HUES64 (cell line): ENCODE results near the gene KPNA3.

Experiments
- H3K27ac ChIP-seq: 2 replicates; pipeline ENCODE4 v1.7.0; 2013; ENCODE audit warnings: low read depth, low read length, inconsistent platforms
- H3K27me3 ChIP-seq: 2 replicates; pipeline ENCODE4 v1.6.1; 2013; ENCODE audit warnings: mild to moderate bottlenecking, low read length; ENCODE audit not compliant: insufficient read depth
- H3K36me3 ChIP-seq: 2 replicates; pipeline ENCODE4 v1.6.1; 2013; ENCODE audit warnings: mild to moderate bottlenecking, low read length; ENCODE audit not compliant: insufficient read depth
- H3K4me1 ChIP-seq: 2 replicates; pipeline ENCODE4 v1.6.1; 2013; ENCODE audit warnings: mild to moderate bottlenecking, low read length, moderate library complexity; ENCODE audit not compliant: insufficient read depth
- H3K4me3 ChIP-seq: 2 replicates; pipeline ENCODE4 v1.5.1; 2013; ENCODE audit warnings: mild to moderate bottlenecking, low read length, moderate library complexity
- H3K9ac ChIP-seq: 2 replicates; pipeline ENCODE4 v1.6.1; 2013; ENCODE audit warnings: mild to moderate bottlenecking, low read depth, low read length
- H3K9me3 ChIP-seq: 2 replicates; pipeline ENCODE4 v1.6.1; 2013; ENCODE audit warnings: low read depth, low read length; ENCODE audit not compliant: insufficient read depth
- WGBS: fragments of 150-250, 120-280 bp; methylation state at CpG from one replicate; pipeline ENCODE4 v1.1.7; 2013; ENCODE audit warnings: missing lambda C conversion rate; 5-methylcytosine and 5-hydroxymethylcytosine counted together

The KPNA3 gene

GRCh38 chr13:49670828-49671227, 121.7 kb downstream of the KPNA3 start:
- Histone ChIP-seq H3K36me3 (peaks cover 33% of the 10 kb centered on the region), H3K4me3 (no peak overlapping the region), H3K27me3 (no peaks in the 10 kb centered on the region), H3K4me1 (peaks cover 8% of the 10 kb centered on the region; the same call in 1 of the 2 replicates), H3K27ac (no peak overlapping the region), H3K9ac (no peak overlapping the region), H3K9me3 (no peaks in the 10 kb centered on the region)
- WGBS = 89% methylated on average over 5 of the region's 5 CpGs

- Histone ChIP-seq H3K4me1 (peaks cover 8% of the 10 kb centered on the region), H3K27me3 (no peaks in the 10 kb centered on the region), H3K4me3 (no peak overlapping the region), H3K36me3 (peaks cover 28% of the 10 kb centered on the region), H3K9me3 (no peaks in the 10 kb centered on the region), H3K27ac (no peak overlapping the region), H3K9ac (no peak overlapping the region)
- WGBS = 55% methylated on average over 4 of the region's 5 CpGs
These were observed 122.7 kb downstream of the KPNA3 start for GRCh38 chr13:49669735-49670309.

GRCh38 chr13:49667773-49668172, 124.7 kb downstream of the KPNA3 start:
- no peaks in the 10 kb centered on the region for H3K27me3 ChIP-seq
- H3K36me3 ChIP-seq = peaks cover 33% of the 10 kb centered on the region
- H3K9ac ChIP-seq = no peak overlapping the region
- WGBS = 91% methylated on average over 2 of the region's 2 CpGs
- no peaks in the 10 kb centered on the region for H3K9me3 ChIP-seq
- H3K4me1 ChIP-seq = peaks cover 8% of the 10 kb centered on the region
- H3K4me3 ChIP-seq = no peak overlapping the region
- H3K27ac ChIP-seq = no peak overlapping the region

- peaks cover 65% of the 10 kb centered on the region for H3K36me3 ChIP-seq
- 55% methylated on average over 3 of the region's 4 CpGs for WGBS
- no peak overlapping the region for H3K4me3 ChIP-seq
- H3K4me1 ChIP-seq = no peaks in the 10 kb centered on the region; the same call in 1 of the 2 replicates
- H3K27me3 ChIP-seq = no peaks in the 10 kb centered on the region
- H3K9me3 ChIP-seq = no peaks in the 10 kb centered on the region
- no peak overlapping the region for H3K9ac ChIP-seq
- H3K27ac ChIP-seq = no peak overlapping the region
These were observed 127.9 kb downstream of the KPNA3 start for GRCh38 chr13:49664606-49665005.

- Histone ChIP-seq H3K36me3 (peaks cover 33% of the 10 kb centered on the region), H3K27ac (no peak overlapping the region), H3K9ac (no peak overlapping the region), H3K9me3 (no peaks in the 10 kb centered on the region), H3K4me3 (no peak overlapping the region), H3K27me3 (no peaks in the 10 kb centered on the region), H3K4me1 (peaks cover 3% of the 10 kb centered on the region; the same call in 1 of the 2 replicates)
- WGBS = 86% methylated on average over 9 of the region's 9 CpGs
These were observed 135.2 kb downstream of the KPNA3 start for GRCh38 chr13:49657241-49657641.

GRCh38 chr13:49655906-49656305, 136.6 kb downstream of the KPNA3 start:
- Histone ChIP-seq H3K4me3 (no peak overlapping the region), H3K27ac (no peak overlapping the region), H3K27me3 (no peaks in the 10 kb centered on the region), H3K36me3 (peaks cover 19% of the 10 kb centered on the region), H3K9ac (no peak overlapping the region), H3K4me1 (peaks cover 3% of the 10 kb centered on the region; the same call in 1 of the 2 replicates), H3K9me3 (no peaks in the 10 kb centered on the region)
- WGBS = 89% methylated on average over 3 of the region's 3 CpGs

GRCh38 chr13:49654011-49654410, 138.5 kb downstream of the KPNA3 start:
- Histone ChIP-seq H3K9ac (no peak overlapping the region), H3K27me3 (no peaks in the 10 kb centered on the region), H3K36me3 (0 out of 2 replicates have a peak, but pooled peaks cover under 1% of the 10 kb centered on the region), H3K27ac (no peak overlapping the region), H3K4me3 (no peak overlapping the region), H3K4me1 (peaks cover 3% of the 10 kb centered on the region; the same call in 1 of the 2 replicates), H3K9me3 (no peaks in the 10 kb centered on the region)
- WGBS = 98% methylated on average over 3 of the region's 3 CpGs

- no peaks in the 10 kb centered on the region for H3K27me3 ChIP-seq
- H3K4me1 ChIP-seq = peaks cover 3% of the 10 kb centered on the region; the same call in 1 of the 2 replicates
- no peak overlapping the region for H3K9ac ChIP-seq
- no peaks in the 10 kb centered on the region for H3K9me3 ChIP-seq
- H3K27ac ChIP-seq = no peak overlapping the region
- H3K36me3 ChIP-seq = no peaks in the 10 kb centered on the region
- no peak overlapping the region for H3K4me3 ChIP-seq
These were observed 139.0 kb downstream of the KPNA3 start for GRCh38 chr13:49653478-49653877.

GRCh38 chr13:49652355-49653305, 139.9 kb downstream of the KPNA3 start:
- Histone ChIP-seq H3K4me3 (no peak overlapping the region), H3K9ac (no peak overlapping the region), H3K4me1 (peaks cover 3% of the 10 kb centered on the region; the same call in 1 of the 2 replicates), H3K27me3 (no peaks in the 10 kb centered on the region), H3K36me3 (no peaks in the 10 kb centered on the region), H3K9me3 (no peaks in the 10 kb centered on the region), H3K27ac (no peak overlapping the region)
- 63% methylated on average over 11 of the region's 16 CpGs for WGBS

GRCh38 chr13:49651570-49652354, 140.7 kb downstream of the KPNA3 start:
- 92% methylated on average over 17 of the region's 17 CpGs for WGBS
- H3K4me3 ChIP-seq = no peak overlapping the region
- H3K9me3 ChIP-seq = no peaks in the 10 kb centered on the region
- no peaks in the 10 kb centered on the region for H3K4me1 ChIP-seq
- no peaks in the 10 kb centered on the region for H3K27me3 ChIP-seq
- no peaks in the 10 kb centered on the region for H3K36me3 ChIP-seq
- no peak overlapping the region for H3K9ac ChIP-seq
- H3K27ac ChIP-seq = no peak overlapping the region

GRCh38 chr13:49649963-49650312, 142.5 kb downstream of the KPNA3 start:
- H3K27ac ChIP-seq = no peak overlapping the region
- 86% methylated on average over 2 of the region's 2 CpGs for WGBS

More at GRCh38 chr13:49649963-49650312, 142.5 kb downstream of the KPNA3 start:
- Histone ChIP-seq H3K4me1 (no peaks in the 10 kb centered on the region), H3K9me3 (no peaks in the 10 kb centered on the region), H3K27me3 (no peaks in the 10 kb centered on the region), H3K9ac (no peak overlapping the region), H3K36me3 (no peaks in the 10 kb centered on the region), H3K4me3 (no peak overlapping the region)
